Fibroblast of mammary gland (primary cell): ENCODE measurements around the gene IL13RA1.
A peak's percentile ranks its signal among the peaks of the same experiment; 100 is the strongest.

Experiments used
- DNase-seq: peaks from one replicate; pipeline ENCODE4 v3.0.0-alpha.2; 2010; ENCODE audit warnings: low read depth
- H3K4me3 ChIP-seq: 2 replicates; pipeline ENCODE4 v1.5.1; 2011; ENCODE audit warnings: low read depth, mild to moderate bottlenecking, low read length, moderate library complexity; ENCODE audit not compliant: control insufficient read depth
- TF ChIP-seq, protein P1 (sequence below): conservative IDR thresholded peaks from 2 replicates; pipeline ENCODE4 v1.5.1; 2011; ENCODE audit warnings: low read depth, low read length, inconsistent platforms; ENCODE audit not compliant: control insufficient read depth, insufficient read depth

IL13RA1 gene

DNA sequence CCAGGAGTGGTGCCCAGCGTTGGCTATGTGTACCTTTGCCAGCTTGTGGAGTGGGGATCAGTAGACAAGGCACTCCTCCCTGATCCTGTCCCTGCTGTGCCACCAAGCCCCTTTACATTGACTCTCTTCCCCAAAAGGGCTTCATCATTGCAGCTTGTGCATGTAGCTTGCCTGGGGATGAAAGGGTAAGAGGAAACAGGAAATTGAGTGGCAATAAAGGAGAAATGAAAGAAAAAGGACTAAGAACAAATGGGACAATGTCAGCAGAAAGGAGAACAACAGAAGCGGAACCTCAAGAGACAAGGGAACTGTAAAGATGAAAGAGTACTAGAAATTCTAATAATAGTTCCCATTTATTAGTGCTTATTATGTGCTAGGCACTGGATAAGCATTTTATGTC is 8.7 kb upstream of the IL13RA1 start:
- TF ChIP-seq, protein P1, sequence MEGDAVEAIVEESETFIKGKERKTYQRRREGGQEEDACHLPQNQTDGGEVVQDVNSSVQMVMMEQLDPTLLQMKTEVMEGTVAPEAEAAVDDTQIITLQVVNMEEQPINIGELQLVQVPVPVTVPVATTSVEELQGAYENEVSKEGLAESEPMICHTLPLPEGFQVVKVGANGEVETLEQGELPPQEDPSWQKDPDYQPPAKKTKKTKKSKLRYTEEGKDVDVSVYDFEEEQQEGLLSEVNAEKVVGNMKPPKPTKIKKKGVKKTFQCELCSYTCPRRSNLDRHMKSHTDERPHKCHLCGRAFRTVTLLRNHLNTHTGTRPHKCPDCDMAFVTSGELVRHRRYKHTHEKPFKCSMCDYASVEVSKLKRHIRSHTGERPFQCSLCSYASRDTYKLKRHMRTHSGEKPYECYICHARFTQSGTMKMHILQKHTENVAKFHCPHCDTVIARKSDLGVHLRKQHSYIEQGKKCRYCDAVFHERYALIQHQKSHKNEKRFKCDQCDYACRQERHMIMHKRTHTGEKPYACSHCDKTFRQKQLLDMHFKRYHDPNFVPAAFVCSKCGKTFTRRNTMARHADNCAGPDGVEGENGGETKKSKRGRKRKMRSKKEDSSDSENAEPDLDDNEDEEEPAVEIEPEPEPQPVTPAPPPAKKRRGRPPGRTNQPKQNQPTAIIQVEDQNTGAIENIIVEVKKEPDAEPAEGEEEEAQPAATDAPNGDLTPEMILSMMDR = no peak

DNA sequence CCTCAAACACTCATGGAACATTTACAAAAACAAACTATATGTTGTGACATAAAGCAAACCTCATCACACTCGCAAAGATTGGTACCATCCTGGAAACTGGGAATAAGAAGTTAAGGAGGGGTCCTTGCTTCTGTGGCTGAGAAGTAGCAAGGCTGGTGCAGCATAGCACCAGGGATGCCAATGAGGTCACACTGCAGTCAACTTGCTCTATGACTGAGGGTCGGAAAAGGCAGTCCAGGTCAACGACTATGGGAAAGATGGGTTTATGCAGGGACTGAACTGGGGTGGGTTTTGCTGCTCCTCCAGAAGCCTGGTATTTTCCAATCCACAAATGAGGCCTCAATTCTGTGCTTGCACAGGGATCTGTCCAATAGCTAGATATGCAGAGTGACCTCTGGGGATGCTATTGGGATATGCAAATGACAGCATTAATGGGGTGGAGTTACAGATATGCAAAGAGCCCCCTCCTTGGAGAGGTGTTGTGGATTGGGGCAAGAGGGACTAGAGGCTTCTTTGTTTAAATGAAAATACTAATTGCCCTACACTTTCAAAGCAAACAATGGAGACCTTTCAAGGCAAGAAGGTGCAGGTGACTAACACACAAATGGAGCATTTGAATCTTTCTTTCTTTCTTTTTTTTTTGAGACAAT is 7.2 kb upstream of the IL13RA1 start:
- H3K4me3 ChIP-seq = no peak overlapping the region
- TF ChIP-seq, protein P1 = no peak
- DNase-seq = no peak

More for the DNA sequence above, 8.7 kb upstream of the IL13RA1 start:
- DNase-seq = no peak
- no peak overlapping the region for H3K4me3 ChIP-seq

DNA sequence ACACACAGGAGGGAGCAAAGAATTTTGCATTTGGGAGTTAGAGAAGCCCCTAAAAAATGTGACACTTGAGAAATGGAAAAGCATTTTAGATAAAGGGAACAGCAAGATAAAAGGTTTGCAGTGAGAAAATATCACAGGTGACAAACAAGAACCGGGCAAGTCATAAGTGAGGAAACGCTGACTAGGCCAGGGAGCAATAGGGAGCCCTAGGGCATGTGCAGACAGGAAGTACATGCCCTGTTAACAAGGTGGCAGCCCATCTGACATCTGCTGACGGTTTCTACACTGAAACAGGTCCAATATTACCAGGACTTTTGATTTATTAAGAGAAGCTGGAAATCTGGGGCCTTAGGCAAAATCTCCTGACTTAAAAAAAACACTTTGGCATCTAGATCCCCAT is 4.0 kb upstream of the IL13RA1 start:
- DNase-seq = no peak
- H3K4me3 ChIP-seq = no peak overlapping the region
- TF ChIP-seq, protein P1 = no peak

DNA sequence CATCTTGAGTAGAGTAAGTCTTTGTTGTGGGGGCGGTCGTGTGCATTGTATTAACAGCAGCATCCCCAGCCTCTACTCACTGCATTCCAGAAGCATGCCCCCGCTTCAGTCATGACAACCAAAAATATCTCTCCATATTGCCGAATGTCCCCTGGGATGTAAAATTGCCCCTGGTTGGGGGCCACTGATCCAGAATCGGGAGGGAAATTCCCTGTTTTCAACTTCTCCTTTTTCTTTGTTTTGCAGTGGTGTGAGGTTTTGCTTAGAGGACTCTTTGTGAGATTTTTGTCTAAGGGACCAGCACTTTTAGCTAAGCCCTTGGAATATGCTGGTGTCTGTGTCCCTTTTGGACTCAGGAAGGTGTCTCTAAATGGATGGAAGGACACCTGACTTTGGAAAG is 3.0 kb upstream of the IL13RA1 start:
- no peak overlapping the region for H3K4me3 ChIP-seq
- DNase-seq = no peak
- TF ChIP-seq, protein P1 = no peak

DNA sequence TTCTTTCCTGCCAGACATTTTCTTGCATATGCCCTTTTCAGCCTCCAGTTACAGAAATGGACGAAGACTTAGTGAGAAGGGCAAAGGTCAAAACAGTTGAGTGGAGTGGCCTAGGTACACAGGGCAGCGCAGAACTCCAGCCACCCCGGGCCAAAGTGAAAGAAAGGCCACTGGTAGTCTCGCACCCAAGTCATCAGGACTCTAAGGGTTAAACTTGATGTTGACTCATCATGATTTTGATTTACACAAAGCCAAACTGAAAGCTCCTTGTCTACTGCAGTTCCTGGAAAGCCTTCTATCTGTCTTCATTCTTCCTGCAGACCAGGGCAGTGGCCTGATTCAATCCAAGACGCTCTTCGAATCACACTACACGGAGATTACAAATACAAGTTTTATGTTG is 2.6 kb upstream of the IL13RA1 start:
- no peak overlapping the region for H3K4me3 ChIP-seq
- TF ChIP-seq, protein P1 = no peak
- peak; percentile 35 for DNase-seq

DNA sequence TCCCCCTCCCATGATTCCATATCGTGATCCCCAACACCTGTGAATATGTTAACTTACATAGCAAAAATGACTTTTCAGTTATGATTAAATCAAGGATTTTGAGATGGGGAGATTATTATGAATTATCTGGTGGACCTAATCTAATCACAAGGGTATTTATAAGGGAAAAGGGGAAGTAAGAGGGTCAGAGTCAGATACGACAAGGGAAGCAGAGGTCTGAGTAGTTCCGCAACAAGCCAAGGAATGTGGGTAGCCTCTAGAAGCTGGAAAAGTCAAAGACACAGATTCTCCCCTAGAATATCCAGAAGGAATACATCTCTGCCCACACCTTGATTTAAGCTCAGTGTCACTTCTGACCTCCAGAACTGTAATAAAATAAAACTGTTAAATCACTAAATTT is 1.0 kb upstream of the IL13RA1 start:
- H3K4me3 ChIP-seq = no peak overlapping the region
- DNase-seq = no peak
- TF ChIP-seq, protein P1 = no peak

DNA sequence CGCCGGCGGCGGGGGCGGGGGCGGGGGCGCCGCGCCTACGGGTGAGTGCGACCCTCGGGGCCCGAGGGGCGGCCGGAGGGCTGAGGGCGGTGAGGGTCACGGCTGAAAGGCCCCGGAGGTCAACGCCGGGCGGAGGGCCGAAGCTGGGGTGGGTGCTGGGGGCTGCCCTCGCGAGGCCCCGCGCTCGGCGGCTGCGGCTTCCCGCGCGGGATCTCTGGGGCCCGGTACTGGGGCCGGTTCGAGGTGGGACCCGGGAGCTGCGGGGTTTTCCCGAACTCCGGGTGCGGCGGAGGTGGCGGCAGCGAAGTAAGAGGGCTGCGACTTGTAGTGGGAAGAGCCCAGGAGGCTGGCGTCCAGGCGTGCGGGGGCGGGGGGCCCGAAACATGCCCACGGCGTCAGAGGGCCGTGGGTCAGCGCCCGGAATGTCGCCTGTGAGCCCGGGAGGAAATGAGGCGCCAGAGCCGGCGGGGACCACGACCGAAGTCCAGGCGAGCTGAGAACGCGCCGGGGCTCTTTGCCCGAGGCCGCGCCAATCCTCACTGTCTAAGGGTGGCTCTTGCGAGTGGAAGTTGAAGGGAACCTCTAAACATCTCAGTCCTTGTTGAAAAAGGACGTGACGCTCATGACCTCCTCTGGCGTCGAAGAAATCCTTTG is 407 bp downstream of the IL13RA1 start:
- peak; percentile 18 for DNase-seq
- H3K4me3 ChIP-seq = peak overlapping the region; percentile 56
- TF ChIP-seq, protein P1 = no peak
